Central memory CD8-positive, alpha-beta T cell (primary cell): Measurements from ENCODE around the gene HERC2.

Experiments used
- ATAC-seq: fragments of 150-1000 bp; cut with Tn5 transposase; replicated peaks from 2 replicates; pipeline ENCODE4 v1.10.0; 2022; ENCODE audit warnings: mild to moderate bottlenecking, moderate FRiP score, moderate number of reproducible peaks; ENCODE audit not compliant: poor library complexity, severe bottlenecking; ENCODE audit errors: extremely low read depth
- DNase-seq, 2 donors: peaks; one replicate each; pipeline ENCODE4 v3.0.0; 2021; ENCODE audit warnings: low spot score in 2 of 2
- H3K27ac Mint-ChIP-seq: one replicate; pipeline ENCODE4 v1.8.0; 2022; ENCODE audit warnings: low read depth, mild to moderate bottlenecking, moderate library complexity, mixed read lengths
- H3K27me3 Mint-ChIP-seq: one replicate; pipeline ENCODE4 v1.8.0; 2022; ENCODE audit warnings: mixed read lengths
- H3K36me3 Mint-ChIP-seq: one replicate; pipeline ENCODE4 v1.8.0; 2022; ENCODE audit warnings: mild to moderate bottlenecking, moderate library complexity, mixed read lengths; ENCODE audit not compliant: insufficient read depth
- H3K4me1 Mint-ChIP-seq: one replicate; pipeline ENCODE4 v1.8.0; 2022; ENCODE audit warnings: mixed read lengths
- H3K4me3 Mint-ChIP-seq: one replicate; pipeline ENCODE4 v1.8.0; 2022; ENCODE audit warnings: mild to moderate bottlenecking, moderate library complexity, mixed read lengths
- H3K9me3 Mint-ChIP-seq: one replicate; pipeline ENCODE4 v1.8.0; 2022; ENCODE audit warnings: mixed read lengths

The HERC2 gene

GRCh38 chr15:28107111-28107903 lies 214.7 kb downstream of the HERC2 start:
- H3K36me3 Mint-ChIP-seq: peaks cover 13% of the 10 kb centered on the region
- H3K4me1 Mint-ChIP-seq: peaks cover 13% of the 10 kb centered on the region
- H3K9me3 Mint-ChIP-seq: no peaks in the 10 kb centered on the region
- ATAC-seq (peak; percentile 33), DNase-seq (no peak)
- H3K4me3 Mint-ChIP-seq: peak overlapping the region; percentile 83
- no peak overlapping the region for H3K27ac Mint-ChIP-seq
- peaks cover 19% of the 10 kb centered on the region for H3K27me3 Mint-ChIP-seq

GRCh38 chr15:28106294-28107110 lies 215.5 kb downstream of the HERC2 start:
- Mint-ChIP-seq H3K4me3 (peak overlapping the region; percentile 83), H3K4me1 (peaks cover 13% of the 10 kb centered on the region), H3K36me3 (peaks cover 6% of the 10 kb centered on the region), H3K27me3 (peaks cover 19% of the 10 kb centered on the region), H3K9me3 (no peaks in the 10 kb centered on the region), H3K27ac (no peak overlapping the region)
- peak; percentile 25 for ATAC-seq
- DNase-seq: no peak

- ATAC-seq: no peak
- H3K4me3 Mint-ChIP-seq: peak overlapping the region; percentile 58
- no peak overlapping the region for H3K27ac Mint-ChIP-seq
- peaks cover 4% of the 10 kb centered on the region for H3K36me3 Mint-ChIP-seq
- H3K9me3 Mint-ChIP-seq: no peaks in the 10 kb centered on the region
- peaks cover 13% of the 10 kb centered on the region for H3K4me1 Mint-ChIP-seq
- no peak for DNase-seq
- H3K27me3 Mint-ChIP-seq: peaks cover 19% of the 10 kb centered on the region
These were observed 216.2 kb downstream of the HERC2 start for GRCh38 chr15:28105793-28106192.

- H3K4me3 Mint-ChIP-seq: peak overlapping the region; percentile 58
- DNase-seq (no peak), ATAC-seq (no peak)
- H3K27me3 Mint-ChIP-seq: peaks cover 24% of the 10 kb centered on the region
- no peak overlapping the region for H3K27ac Mint-ChIP-seq
- H3K4me1 Mint-ChIP-seq: peaks cover 13% of the 10 kb centered on the region
- H3K9me3 Mint-ChIP-seq: no peaks in the 10 kb centered on the region
- H3K36me3 Mint-ChIP-seq: peaks cover 4% of the 10 kb centered on the region
These were observed 216.7 kb downstream of the HERC2 start for GRCh38 chr15:28105224-28105791.

- DNase-seq (no peak), ATAC-seq (no peak)
- H3K27ac Mint-ChIP-seq: no peak overlapping the region
- H3K4me1 Mint-ChIP-seq: peaks cover 16% of the 10 kb centered on the region
- H3K36me3 Mint-ChIP-seq: peaks cover 5% of the 10 kb centered on the region
- H3K4me3 Mint-ChIP-seq: no peak overlapping the region
- H3K27me3 Mint-ChIP-seq: peaks cover 34% of the 10 kb centered on the region
- H3K9me3 Mint-ChIP-seq: no peaks in the 10 kb centered on the region
These were observed 217.7 kb downstream of the HERC2 start for GRCh38 chr15:28104326-28104725.

- Mint-ChIP-seq H3K4me1 (peaks cover 13% of the 10 kb centered on the region), H3K4me3 (no peak overlapping the region), H3K27ac (no peak overlapping the region), H3K36me3 (peaks cover 5% of the 10 kb centered on the region), H3K9me3 (no peaks in the 10 kb centered on the region), H3K27me3 (peaks cover 36% of the 10 kb centered on the region)
- no peak for DNase-seq
- ATAC-seq: no peak
These were observed 218.1 kb downstream of the HERC2 start for GRCh38 chr15:28103831-28104230.

- Mint-ChIP-seq H3K36me3 (peaks cover 4% of the 10 kb centered on the region), H3K4me3 (no peak overlapping the region), H3K4me1 (peaks cover 20% of the 10 kb centered on the region), H3K27me3 (peaks cover 50% of the 10 kb centered on the region), H3K9me3 (no peaks in the 10 kb centered on the region), H3K27ac (no peak overlapping the region)
- ATAC-seq (no peak), DNase-seq (no peak)
These were observed 220.0 kb downstream of the HERC2 start for GRCh38 chr15:28101983-28102441.

- H3K36me3 Mint-ChIP-seq: peaks cover 4% of the 10 kb centered on the region
- H3K27ac Mint-ChIP-seq: no peak overlapping the region
- no peak overlapping the region for H3K4me3 Mint-ChIP-seq
- ATAC-seq (no peak), DNase-seq (no peak)
- H3K9me3 Mint-ChIP-seq: no peaks in the 10 kb centered on the region
- peaks cover 49% of the 10 kb centered on the region for H3K27me3 Mint-ChIP-seq
- H3K4me1 Mint-ChIP-seq: peaks cover 21% of the 10 kb centered on the region
These were observed 220.8 kb downstream of the HERC2 start for GRCh38 chr15:28101201-28101600.

- Mint-ChIP-seq H3K36me3 (peaks cover 4% of the 10 kb centered on the region), H3K27me3 (peaks cover 43% of the 10 kb centered on the region), H3K9me3 (no peaks in the 10 kb centered on the region), H3K4me3 (no peak overlapping the region), H3K4me1 (peaks cover 21% of the 10 kb centered on the region), H3K27ac (no peak overlapping the region)
- no peak for ATAC-seq
- no peak for DNase-seq
These were observed 221.3 kb downstream of the HERC2 start for GRCh38 chr15:28100516-28101195.

GRCh38 chr15:28099555-28100140 lies 222.3 kb downstream of the HERC2 start:
- H3K4me3 Mint-ChIP-seq: peak overlapping the region; percentile 2
- no peak for DNase-seq
- H3K9me3 Mint-ChIP-seq: no peaks in the 10 kb centered on the region
- peaks cover 19% of the 10 kb centered on the region for H3K4me1 Mint-ChIP-seq
- peaks cover 33% of the 10 kb centered on the region for H3K27me3 Mint-ChIP-seq
- H3K27ac Mint-ChIP-seq: no peak overlapping the region
- ATAC-seq: no peak
- H3K36me3 Mint-ChIP-seq: peaks cover 4% of the 10 kb centered on the region

- peak in 1 of 2 donors; percentile 33 for DNase-seq
These were observed 223.0 kb downstream of the HERC2 start, which contains the start of gene OCA2 for GRCh38 chr15:28098766-28099554. Gene OCA2, minus strand, starts transcription at chr15:28099315. Its CDS starts 17,441 bp downstream, at chr15:28081874.

More at GRCh38 chr15:28098766-28099554, 223.0 kb downstream of the HERC2 start, which contains the start of gene OCA2:
- H3K4me3 Mint-ChIP-seq: peak within 1 kb of the TSS; percentile 56
- H3K27ac Mint-ChIP-seq: no peak within 1 kb of the TSS
- no peaks in the 10 kb centered on the region for H3K9me3 Mint-ChIP-seq
- peaks cover 19% of the 10 kb centered on the region for H3K4me1 Mint-ChIP-seq
- peaks cover 35% of the 10 kb centered on the region for H3K27me3 Mint-ChIP-seq
- peaks cover 4% of the 10 kb centered on the region for H3K36me3 Mint-ChIP-seq
- ATAC-seq: no peak
